GDM1 (cell line): ENCODE results near the gene EHMT1.
"Not testable (repeated sequence)": the region's sequence is repeated elsewhere in the genome, so short reads cannot be mapped to it uniquely, and the experiment has no call there.

Experiments
- DNase-seq: peaks from one replicate; lab custom pipeline; 2025; lab: John Stamatoyannopoulos, UW

EHMT1 gene

DNA sequence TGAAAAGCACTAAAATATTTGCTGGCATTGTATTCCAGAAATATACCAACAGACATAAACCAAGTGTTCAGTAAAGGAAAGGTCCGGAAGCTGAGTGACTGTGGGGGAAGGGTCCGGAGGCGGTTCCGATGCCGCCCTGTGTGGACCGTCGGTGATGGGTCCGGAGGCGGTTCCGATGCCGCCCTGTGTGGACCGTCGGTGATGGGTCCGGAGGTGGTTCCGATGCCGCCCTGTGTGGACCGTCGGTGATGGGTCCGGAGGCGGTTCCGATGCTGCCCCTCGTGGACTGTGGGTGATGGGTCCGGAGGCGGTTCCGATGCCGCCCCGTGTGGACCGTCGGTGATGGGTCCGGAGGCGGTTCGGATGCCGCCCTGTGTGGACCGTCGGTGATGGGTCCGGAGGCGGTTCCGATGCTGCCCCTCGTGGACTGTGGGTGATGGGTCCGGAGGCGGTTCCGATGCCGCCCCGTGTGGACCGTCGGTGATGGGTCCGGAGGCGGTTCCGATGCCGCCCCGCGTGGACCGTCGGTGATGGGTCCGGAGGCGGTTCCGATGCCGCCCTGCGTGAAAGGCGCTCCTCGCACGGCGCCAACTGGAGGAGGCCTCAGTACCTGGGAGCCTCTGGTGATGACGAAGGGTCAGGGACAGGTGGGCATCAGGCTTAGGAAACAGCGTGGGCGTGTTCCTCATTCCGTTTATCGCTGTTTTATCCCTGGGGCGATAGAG lies 191.1 kb downstream of the EHMT1 start:
- not testable (repeated sequence) for DNase-seq

DNA sequence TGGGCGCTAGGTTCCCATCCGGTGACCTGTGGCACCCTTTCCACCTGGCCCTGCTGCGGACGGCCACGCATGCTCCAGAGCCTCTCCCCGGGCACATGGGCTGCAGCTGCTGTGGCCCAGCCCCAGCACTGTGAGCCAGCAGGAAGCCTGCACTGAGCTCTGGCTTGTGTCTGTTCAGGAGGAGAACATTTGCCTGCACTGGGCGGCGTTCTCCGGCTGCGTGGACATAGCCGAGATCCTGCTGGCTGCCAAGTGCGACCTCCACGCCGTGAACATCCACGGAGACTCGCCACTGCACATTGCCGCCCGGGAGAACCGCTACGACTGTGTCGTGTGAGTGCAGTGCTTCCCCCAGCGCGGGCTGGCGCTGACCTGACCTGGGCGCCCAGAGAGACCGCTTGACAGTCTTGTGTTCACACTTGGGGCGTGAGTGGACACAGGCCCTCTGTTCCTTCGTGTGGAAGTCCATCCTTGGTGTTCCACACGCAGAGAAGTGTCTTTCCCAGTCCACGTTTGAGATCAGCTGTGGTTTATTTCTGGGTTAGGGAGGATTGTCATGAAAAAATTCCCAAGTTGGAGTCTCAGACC lies 192.6 kb downstream of the EHMT1 start:
- no peak for DNase-seq

DNA sequence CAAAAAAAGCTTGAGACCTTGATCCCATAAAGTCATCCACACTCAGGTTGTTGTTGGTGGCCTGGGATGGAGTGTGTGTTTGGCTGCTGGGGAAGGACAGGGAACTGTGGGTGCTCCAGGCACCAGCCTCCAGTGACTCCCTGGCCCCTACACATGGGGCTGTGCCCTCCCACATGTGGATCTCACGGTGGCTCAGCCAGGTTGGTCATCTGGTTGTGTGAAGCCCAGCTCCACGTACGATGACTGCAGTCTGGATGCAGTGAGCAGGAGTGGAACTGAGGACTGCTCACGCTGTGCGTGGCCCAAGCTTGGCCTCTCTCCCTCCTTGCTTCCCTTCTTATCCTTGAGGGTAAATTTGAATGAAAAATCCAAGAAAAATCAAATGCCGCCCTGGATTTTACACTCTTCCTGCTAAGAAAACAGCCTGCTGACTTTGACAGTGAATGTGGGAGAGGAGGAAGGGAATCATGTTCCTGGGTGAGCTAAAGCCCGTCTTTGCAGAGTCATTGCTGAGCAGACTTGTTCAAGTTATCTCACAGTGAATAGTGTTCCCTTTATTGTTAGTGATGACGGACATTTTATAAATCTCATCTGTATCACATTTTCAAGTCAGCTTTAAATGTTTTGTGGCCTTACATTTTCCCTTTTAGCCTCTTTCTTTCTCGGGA lies 193.7 kb downstream of the EHMT1 start:
- no peak for DNase-seq

DNA sequence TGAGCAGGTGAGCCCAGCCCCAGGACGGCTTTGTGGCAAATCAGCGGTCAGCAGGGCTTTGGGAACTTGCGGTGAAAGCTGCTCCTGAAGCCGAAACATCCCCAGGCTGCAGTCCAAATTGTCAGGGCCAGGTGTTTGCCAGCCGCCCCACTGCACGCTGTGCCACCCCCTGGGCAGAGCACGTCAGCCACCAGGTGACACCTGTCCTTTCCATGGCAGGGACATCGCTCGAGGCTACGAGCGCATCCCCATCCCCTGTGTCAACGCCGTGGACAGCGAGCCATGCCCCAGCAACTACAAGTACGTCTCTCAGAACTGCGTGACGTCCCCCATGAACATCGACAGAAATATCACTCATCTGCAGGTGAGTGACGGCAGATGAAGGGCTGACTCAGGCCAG lies 194.4 kb downstream of the EHMT1 start:
- no peak for DNase-seq

DNA sequence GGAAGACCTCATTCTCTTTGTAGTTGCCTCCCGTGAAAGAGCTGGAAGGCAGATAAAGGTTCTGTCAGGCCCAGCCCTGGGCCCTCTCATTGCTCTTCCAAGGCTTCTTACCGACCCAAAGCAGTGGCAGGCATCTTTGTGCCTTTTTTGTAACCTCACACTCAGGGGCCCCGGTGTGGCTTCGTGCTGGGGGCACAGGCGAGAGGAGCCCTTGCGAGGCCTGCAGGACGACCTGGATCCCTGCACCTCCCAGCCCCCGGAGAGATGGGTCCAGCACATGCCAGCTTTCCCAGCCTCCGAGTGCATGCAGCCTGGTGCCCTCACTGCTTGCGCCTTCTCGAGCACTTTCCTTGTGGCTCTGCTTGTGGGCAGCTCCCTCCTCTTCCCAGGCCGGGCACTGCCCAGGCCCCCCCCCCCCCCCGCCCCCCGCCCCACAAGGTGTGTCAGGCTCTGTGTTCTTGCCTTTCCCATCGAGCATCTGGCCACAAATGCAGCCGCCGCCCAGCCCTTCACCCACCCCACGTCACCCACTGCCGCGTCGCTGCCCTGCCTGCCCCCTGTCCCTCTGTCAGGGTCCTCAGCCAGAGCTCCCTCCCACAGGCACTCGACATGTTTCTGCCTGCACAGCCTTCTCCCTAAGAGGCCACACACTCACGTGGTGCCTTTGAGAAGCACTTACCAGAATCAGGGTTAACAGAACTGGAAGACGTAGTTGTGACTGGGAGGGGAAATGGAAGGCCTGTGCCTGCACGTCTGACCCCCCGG lies 195.0 kb downstream of the EHMT1 start:
- DNase-seq: no peak

DNA sequence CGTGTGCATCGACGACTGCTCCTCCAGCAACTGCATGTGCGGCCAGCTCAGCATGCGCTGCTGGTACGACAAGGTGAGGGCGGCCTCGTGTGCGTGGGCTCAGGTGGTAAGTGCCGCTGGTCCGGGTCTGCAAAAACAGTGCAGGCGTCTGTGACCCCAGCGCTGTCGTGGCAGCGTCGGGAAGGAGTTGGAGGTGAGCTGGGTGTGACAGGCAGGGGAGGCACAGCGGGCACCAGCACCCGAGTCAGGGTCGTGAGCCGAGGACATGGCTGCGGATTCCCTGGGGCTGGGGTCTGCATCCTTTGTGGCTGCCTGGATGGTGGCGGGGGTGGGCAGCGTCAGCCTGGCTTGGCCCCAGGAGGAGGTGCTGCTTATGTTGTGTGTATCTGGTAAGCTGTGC lies 195.6 kb downstream of the EHMT1 start:
- no peak for DNase-seq

DNA sequence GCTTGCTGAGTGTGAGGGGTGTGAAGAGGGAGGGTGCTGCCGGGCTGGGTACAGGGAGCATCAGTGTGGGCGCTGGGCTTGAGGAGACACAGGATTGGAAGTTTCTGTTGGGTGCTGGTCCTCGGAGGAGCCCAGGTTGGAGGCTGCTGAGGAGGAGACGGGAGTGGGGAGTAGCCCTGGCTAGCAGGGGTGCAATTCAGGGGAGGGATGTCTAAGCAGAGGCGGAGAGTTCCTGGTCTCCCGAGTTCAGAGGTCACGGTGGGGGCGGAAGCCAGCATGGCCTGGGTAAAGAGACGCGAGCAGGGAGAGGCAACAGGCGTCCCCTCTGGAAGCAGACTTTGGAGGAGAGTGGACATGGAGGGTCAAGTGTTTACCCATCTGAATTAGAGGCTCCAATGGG lies 196.0 kb downstream of the EHMT1 start:
- DNase-seq: no peak

DNA sequence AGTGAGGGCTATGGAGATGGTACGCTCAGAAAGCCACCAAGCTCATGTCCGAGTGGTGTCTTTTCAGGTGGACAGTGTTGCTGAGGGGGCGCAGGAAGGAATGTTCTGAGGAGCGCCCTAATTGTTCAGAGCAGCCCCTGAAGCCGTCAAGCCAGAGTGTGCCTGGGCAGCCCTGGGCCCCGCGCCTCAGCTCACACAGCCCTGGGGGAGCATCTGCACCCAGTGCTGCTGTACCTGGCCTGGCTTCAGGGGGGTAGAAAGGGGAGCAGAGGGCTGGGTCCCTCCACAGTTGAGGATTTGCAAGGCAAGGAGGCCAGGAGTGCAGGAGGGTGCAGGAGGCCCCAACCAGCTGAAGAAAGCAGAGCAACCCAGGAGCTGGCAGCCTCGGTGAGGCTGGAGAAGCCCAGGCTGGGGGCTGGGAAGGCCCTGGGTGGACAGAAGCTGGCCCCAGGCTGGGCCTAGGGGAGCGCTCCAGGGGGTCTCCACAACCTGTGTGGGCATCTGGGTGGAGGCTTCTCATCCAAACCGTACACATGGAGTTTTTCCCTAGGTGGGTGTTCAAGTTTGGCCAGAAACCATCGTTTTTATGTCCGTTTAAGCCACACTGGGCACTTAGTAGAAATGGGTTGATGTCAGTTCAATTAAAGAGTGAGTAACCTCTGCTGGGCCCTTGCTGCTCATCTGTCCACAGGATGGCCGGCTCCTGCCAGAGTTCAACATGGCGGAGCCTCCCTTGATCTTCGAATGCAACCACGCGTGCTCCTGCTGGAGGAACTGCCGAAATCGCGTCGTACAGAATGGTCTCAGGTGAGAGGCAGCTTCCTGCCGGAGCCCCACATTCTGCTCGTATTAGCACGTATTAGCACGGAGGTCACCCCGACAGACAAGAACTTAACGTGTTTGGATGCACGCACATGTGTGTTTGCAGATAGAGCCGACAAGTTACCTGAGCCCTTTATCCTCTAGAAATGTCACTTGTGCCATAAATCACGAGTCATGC lies 196.8 kb downstream of the EHMT1 start:
- no peak for DNase-seq

DNA sequence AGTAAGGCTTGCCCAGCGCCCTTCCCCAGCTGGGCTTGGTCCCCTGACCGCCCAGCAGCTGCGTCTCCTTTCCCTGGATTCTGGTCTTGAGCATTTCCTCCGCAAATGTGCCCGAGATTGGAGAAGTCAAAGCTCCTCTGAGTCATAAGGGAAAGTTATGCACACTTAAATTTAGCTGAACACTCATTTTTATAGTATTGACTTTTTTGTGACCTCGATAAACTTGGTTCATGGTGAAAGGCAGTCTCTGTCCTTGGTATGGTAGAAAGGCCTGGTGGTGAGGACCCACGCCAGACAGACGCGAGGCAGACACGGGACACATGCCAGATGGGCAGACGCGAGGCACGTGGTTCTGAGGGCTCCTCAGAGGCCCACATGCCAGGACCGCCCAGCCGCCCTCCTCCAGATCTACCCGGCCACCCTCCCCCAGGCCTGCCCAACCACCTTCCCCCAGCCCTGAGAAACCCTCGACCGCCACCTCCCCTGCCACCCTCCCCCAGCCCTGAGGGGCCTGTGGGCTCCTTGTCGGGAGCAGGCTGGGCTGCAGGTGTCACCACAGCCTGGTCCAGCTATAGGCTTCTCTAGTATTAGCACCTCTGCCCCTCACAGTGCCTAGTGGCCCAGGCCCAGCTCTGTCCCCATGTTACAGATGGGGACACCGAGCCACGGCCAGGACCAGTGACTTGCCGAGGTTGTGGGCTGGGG lies 197.9 kb downstream of the EHMT1 start:
- DNase-seq: no peak

DNA sequence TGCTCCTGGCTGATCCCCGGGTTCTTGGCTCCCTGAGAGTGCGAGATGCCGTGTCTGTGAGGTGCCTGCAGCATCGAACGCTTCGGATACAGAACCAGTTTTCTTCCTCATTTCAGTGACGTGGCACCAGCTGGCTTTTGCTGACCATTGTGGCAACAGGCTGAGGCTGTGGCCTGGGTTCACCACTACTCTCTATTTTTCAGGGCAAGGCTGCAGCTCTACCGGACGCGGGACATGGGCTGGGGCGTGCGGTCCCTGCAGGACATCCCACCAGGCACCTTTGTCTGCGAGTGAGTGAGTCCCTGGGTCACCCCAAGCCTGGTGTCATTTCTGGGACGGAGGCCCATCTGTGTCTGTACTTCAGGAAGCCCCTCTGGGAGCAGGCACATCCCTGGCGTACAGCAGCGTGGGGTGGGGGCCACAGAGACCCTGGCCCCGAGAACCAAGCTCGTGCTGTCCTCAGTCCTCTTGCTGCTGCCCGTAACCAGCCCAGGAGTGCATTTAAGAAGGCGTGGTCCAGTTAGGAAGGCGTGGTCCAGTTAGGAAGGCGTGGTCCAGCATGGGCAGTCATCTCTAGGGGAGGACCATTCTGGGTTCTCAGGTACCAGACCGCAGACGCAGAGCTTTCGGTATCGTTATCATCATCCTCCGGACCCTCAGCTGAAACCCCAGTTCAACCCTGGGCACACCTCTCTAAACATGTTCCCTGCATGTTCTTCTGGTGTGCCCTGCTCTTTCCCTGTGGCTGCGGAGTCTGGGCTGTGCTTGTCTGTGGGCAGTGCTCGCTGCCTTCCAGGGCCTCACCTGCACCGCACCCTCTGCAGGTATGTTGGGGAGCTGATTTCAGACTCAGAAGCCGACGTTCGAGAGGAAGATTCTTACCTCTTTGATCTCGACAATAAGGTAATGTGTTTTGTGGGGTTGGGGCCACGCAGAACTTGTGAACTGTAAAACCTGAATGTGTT lies 198.7 kb downstream of the EHMT1 start:
- DNase-seq: no peak

DNA sequence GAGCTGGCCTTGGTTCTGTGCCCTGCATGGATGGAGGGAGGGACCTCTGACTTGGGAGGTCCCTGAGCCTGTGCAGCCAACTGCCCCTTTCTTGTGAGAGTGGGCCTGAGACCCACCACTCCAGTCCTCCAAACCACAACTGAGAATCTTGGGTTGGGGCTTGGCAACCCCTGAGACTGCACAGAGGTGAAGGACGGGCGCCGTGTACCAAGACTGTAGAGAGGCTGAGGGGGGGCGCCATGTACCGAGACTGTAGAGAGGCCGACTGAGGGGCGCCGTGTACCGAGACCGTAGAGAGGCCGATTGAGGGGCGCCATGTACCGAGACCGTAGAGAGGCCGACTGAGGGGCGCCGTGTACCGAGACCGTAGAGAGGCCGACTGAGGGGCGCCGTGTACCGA lies 199.5 kb downstream of the EHMT1 start:
- DNase-seq: no peak

DNA sequence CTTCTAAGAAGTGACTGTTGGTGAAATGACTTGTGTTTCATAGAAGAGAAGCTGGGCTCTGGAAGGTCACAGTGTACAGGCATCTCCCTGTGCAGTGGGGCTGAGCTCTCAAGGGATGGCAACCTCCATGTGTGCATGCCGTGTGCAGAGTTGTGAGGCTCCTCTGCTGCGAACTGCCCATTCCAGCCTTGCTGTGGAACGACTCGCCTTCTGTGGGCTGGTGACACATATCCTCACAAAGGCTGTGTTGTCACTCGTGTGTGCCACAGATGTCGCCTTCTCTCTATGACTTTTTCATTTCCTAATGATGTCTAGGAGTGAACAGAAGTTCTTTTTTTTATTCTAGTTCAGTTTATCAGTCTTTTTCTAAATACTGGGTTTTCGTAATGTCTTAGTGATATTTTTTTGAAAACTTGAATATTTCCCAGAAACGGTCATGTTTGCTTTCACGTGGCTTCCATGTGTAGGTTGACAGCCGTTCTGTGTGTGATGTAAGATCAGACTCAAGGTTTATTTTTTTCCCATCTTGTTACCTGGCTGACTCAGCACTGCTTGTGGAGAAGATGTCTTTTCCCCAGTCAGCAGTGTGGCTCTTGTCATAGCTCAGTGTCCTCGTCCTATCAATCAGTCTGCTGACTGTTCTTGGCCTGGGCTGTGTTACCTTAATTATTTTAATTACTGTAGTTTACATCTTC lies 201.5 kb downstream of the EHMT1 start:
- no peak for DNase-seq

DNA sequence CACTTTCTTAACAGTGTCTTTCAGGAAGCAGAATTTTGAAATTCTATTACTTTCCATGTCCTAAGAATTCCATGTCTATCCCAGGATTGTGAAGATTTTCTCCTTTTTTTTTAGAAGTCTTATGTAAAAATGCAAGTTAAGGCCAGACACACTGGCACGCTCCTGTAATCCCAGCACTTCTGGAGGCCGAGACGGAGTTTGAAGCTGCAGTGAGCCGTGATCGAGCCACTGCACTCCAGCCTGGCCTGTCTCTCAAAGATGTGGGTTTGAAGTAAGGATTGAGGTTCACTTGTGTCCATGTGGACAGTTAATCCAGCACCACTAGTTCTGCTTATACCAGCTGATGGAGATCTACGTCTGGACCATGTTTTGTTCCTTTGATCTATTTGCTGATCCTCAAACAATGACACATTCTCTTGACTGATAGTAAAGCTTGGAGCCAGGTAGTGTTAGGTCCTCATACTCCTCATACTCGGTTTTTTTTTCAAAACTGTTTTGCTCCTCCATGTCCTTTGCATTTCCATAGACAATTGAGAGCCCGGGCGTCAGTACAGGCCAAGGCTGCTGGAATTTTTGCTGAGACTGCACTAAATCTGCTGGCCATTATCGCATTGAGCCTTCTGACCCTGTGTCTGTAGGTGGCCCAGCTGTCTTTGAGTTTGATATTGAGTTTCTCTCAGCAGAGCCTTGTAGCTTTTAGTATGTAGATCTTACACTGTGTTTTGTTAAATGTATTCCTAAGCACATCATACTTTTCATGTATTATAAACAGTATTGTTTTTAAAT lies 205.4 kb downstream of the EHMT1 start:
- no peak for DNase-seq

DNA sequence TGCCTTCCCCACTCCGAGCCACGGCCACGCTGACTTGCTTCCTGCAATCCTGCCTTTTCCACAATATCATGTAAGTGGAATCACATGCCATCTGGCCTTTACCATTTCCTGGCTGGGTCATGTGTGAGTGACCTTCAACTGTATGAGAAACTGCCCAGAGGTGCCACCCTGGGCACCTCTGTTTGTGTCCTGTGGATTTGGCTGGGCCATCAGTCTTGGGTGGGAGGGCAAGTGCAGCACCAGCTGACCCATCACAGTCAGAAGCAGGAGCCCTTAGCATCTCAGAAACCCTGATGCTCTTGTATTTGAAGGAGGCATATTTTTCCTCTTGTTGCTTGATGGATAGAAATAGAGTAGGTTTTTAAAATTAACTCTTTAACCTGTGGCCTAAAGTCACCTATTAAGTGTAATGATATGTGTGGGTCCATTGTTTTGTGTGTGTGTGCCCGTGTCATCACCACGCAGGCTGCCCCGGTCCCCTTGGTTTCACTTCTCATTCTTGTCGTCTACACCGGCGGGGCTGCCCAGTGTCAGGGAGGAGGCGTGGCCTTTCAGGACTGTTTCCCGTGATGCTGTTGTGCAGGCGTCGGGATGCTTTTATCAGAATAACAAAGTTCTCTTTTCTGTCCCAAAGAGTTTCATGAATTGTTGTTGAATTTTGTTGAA lies 206.7 kb downstream of the EHMT1 start:
- DNase-seq: no peak

DNA sequence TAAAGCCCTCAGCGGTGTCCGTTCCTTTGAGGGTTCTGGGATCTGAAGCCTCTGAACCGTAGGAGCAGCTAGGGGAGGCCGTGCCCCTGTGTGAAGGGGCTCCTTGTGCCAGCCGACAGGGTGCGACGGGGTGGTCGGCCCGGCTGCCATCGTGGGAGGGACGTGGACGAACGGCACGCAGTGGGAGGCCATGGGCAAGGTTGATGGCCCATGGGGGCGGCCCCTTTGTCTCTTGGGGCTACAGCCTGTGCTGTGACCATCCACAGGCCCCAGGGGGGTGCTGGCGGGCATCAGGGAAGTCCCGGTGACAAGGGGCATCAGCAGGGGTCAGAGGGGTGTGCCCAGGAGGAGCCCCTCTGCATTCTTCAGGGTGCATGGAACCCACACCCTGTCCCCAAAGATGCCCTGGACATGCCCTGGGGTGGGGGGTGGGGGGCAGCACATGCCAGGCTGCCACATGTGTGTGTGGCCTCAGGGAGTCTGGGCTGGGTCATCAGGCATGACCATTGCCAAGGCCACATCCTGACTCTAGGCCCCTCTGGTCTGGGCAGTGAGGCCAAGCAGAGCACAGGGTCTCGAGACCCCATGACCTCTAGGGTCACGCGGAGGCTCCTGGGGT lies 209.2 kb downstream of the EHMT1 start:
- DNase-seq: no peak

DNA sequence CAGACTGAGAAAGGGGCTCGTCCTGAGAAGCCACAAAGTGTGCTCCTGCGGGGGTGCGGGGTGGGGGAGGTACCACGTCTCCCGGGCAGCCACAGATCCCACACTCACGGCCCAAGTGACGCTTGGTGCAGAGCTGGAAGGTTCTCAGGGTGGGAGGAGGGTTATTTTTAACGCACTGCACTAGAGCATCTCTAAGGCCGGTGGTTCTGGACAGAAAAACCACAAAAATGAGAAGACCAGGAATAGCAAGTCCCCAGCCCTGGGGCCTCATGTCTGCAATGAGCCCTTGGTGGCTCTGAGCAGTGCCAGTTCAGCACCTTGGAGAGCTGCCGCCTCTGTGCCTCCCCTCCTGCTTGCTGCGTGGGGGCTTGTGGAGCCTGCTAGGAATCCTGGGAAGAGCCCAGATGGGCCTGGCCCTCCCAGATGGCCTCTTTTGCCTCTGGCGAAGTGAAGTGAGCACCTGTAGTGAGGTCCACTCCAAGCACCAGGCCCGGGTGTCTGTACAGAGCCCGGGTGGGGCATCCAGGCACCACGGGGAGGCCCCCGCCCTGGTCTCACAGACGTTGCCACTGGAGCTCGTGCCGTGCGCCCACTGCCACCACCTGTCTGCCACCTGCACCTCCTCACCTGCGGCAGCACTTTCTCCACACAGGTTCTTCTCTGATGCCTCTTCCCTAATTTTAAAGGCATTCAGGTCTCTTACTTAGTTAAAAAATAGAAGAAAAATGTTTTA lies 209.9 kb downstream of the EHMT1 start:
- DNase-seq: no peak
